Stimulated activated naive CD4-positive, alpha-beta T cell (primary cell): ENCODE results near the gene DPCD.
A peak's percentile ranks its signal among the peaks of the same experiment; 100 is the strongest.
"Not testable (repeated sequence)": the region's sequence is repeated elsewhere in the genome, so short reads cannot be mapped to it uniquely, and the experiment has no call there.

Experiments used
- DNase-seq, 6 experiments: peaks; one replicate each; lab custom pipeline; 2025; lab: John Stamatoyannopoulos, UW

Gene DPCD

GRCh38 chr10:101585841-101586240 is 2.3 kb upstream of the DPCD start:
- no peak for DNase-seq

GRCh38 chr10:101588879-101589278 is 758 bp downstream of the DPCD start:
- no peak for DNase-seq

- DNase-seq, result not testable (repeated sequence)
These were observed 5.2 kb downstream of the DPCD start for GRCh38 chr10:101593331-101593730.

- no peak for DNase-seq
These were observed 7.7 kb downstream of the DPCD start for GRCh38 chr10:101595591-101596433.

GRCh38 chr10:101597091-101597900 is 9.2 kb downstream of the DPCD start:
- DNase-seq, result no peak

- DNase-seq, result no peak
These were observed 13.4 kb downstream of the DPCD start for GRCh38 chr10:101601541-101601940.

GRCh38 chr10:101602761-101603398 is 14.8 kb downstream of the DPCD start:
- peak; percentile 8 to 46 (median 24) for DNase-seq

GRCh38 chr10:101607124-101607523 is 19.0 kb downstream of the DPCD start:
- DNase-seq, result no peak

GRCh38 chr10:101609481-101609880 is 21.4 kb downstream of the DPCD start:
- DNase-seq, result no peak

- DNase-seq, result no peak
These were observed 23.2 kb downstream of the DPCD start for GRCh38 chr10:101611096-101611905.

- no peak for DNase-seq
These were observed 24.0 kb downstream of the DPCD start for GRCh38 chr10:101612086-101612485.

- DNase-seq, result no peak
These were observed 24.8 kb downstream of the DPCD start for GRCh38 chr10:101612872-101613271.

GRCh38 chr10:101613646-101614045 is 25.5 kb downstream of the DPCD start:
- DNase-seq, result no peak

GRCh38 chr10:101614663-101615524 is 26.8 kb downstream of the DPCD start:
- no peak for DNase-seq

GRCh38 chr10:101615525-101616116 is 27.5 kb downstream of the DPCD start:
- DNase-seq, result no peak

GRCh38 chr10:101616415-101617101 is 28.4 kb downstream of the DPCD start:
- DNase-seq, result no peak

- DNase-seq, result no peak
These were observed 29.1 kb downstream of the DPCD start for GRCh38 chr10:101617102-101617823.

GRCh38 chr10:101617824-101618568 is 29.9 kb downstream of the DPCD start:
- DNase-seq, result no peak
